Duodenal mucosa (tissue), 2 donors: ENCODE data around the gene JPH2.

ENCODE experiments used
- H3K27ac ChIP-seq: one replicate; pipeline ENCODE4 v1.7.0; 2013; ENCODE audit warnings: low read depth, low read length
- H3K27me3 ChIP-seq, 2 donors: one replicate each; pipeline ENCODE4 v1.7.0; 2013; ENCODE audit warnings: low read length in 2 of 2, control low read depth in 1 of 2; ENCODE audit not compliant: insufficient read depth in 2 of 2, control insufficient read depth in 1 of 2
- H3K36me3 ChIP-seq, 2 donors: one replicate each; pipeline ENCODE4 v1.7.0; 2013; ENCODE audit warnings: low read length in 2 of 2, control low read depth in 1 of 2; ENCODE audit not compliant: insufficient read depth in 2 of 2, control insufficient read depth in 1 of 2
- H3K4me1 ChIP-seq, 2 donors: one replicate each; pipeline ENCODE4 v1.7.0; 2013; ENCODE audit warnings: low read length in 2 of 2, control low read depth in 1 of 2; ENCODE audit not compliant: insufficient read depth in 2 of 2, control insufficient read depth in 1 of 2
- H3K4me3 ChIP-seq, 2 donors: one replicate each; pipeline ENCODE4 v1.7.0; 2013; ENCODE audit warnings: low read length in 2 of 2, low read depth in 1 of 2
- H3K9ac ChIP-seq, 2 donors: one replicate each; pipeline ENCODE4 v1.7.0; 2013; ENCODE audit warnings: low read length in 2 of 2, low read depth in 1 of 2
- H3K9me3 ChIP-seq, 2 donors: one replicate each; pipeline ENCODE4 v1.7.0; 2013; ENCODE audit warnings: low read length in 2 of 2, control low read depth in 1 of 2; ENCODE audit not compliant: control insufficient read depth in 1 of 2

Gene JPH2

DNA sequence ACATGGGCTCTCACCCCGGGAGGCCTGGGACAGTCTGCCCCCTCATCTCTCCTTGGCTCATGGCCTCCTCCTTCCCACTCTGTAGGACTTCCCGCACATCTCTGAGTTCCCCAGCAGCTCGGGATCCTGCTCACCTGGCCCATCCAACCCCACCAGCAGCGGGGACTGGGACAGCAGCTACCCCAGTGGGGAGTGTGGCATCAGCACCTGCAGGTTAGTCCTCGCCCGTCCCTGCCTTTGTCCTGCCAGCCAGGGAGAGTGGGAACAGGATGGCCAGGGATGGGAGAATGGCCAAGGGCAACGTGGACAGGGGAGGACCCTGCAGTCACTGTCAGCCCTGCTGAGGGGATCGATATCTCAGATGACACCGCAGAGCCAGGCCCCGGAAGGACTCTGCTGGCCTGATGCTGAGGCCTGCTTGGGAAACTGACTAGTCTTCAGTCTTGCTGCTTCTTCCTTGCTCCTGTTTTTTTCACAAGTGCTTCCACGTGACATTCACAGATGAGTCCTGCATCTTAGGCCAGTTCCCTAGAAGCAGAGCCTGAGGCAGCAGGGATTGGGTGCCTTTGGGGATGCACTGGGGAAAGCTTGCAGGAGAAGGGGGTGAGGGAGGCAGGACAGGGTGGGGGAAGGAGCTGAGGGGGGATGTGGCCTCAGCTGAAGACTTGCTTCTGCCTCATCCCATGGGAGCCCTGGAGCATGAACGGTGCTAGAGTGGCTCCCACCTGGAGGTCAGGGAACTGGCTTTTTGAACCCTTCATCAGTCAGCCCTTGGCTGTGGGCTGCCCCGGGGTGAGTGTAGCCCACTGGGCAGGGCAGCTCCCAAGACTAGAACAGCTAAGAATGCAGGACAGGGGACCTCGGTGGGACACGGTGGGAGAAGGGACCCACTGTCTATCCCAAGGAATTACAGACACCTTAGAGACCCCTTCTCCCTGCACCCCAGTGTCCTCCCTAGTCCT, 120.1 kb downstream of the JPH2 start:
- H3K27ac ChIP-seq = no peak overlapping the region

DNA sequence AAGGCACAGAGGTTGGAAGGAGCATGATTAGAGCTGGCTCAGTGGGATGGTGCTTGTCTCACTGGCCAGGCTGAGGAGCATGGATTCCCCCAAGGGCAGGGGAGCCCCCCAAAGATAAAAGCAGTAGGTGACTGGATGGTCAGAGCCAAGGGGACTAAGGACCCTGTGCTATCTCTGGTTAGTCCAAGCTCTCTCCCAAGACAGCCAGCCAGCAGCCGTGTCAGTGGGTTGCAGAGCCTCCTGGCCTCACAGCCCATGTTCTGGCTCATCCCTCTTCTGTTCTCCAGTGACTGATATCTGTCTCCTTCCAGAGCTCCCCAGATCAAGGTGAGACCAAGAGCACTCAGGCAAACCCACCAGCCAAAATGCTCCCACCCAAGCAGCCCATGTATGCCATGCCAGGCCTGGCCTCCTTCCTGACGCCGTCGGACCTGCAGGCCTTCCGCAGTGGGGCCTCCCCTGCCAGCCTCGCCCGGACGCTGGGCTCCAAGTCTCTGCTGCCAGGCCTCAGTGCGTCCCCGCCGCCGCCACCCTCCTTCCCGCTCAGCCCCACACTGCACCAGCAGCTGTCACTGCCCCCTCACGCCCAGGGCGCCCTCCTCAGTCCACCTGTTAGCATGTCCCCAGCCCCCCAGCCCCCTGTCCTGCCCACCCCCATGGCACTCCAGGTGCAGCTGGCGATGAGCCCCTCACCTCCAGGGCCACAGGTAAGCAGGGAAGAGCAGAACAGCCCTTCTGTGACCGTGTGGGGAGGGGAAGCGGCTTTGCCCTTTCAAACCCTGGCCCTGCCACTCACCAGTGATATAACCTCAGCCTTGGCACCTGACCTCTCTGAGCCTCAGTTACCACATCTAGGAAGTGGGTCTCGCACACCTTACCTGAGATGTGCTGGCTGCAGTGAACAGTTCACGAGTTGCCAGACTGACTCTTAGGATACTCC, 121.3 kb downstream of the JPH2 start:
- no peak overlapping the region for H3K4me3 ChIP-seq
- H3K9me3 ChIP-seq = no peaks in the 10 kb centered on the region
- no peaks in the 10 kb centered on the region for H3K36me3 ChIP-seq
- no peak overlapping the region for H3K9ac ChIP-seq
- peaks cover 4 to 10% of the 10 kb centered on the region in 2 donors for H3K4me1 ChIP-seq
- no peak overlapping the region for H3K27ac ChIP-seq
- H3K27me3 ChIP-seq = no peaks in the 10 kb centered on the region

More for the DNA sequence above, 120.1 kb downstream of the JPH2 start:
- H3K9me3 ChIP-seq = no peaks in the 10 kb centered on the region
- peaks cover 6 to 14% of the 10 kb centered on the region in 2 donors for H3K4me1 ChIP-seq
- H3K4me3 ChIP-seq = no peak overlapping the region
- H3K27me3 ChIP-seq = no peaks in the 10 kb centered on the region
- H3K36me3 ChIP-seq = no peaks in the 10 kb centered on the region
- H3K9ac ChIP-seq = no peak overlapping the region

- no peaks in the 10 kb centered on the region for H3K9me3 ChIP-seq
- no peak overlapping the region for H3K4me3 ChIP-seq
- H3K9ac ChIP-seq = no peak overlapping the region
- H3K36me3 ChIP-seq = no peaks in the 10 kb centered on the region
- peaks cover 0 to under 1% of the 10 kb centered on the region in 2 donors for H3K4me1 ChIP-seq
- H3K27me3 ChIP-seq = no peaks in the 10 kb centered on the region
- no peak overlapping the region for H3K27ac ChIP-seq
Observed at GRCh38 chr20:44064501-44065400, 122.2 kb downstream of the JPH2 start.
